Activated naive CD8-positive, alpha-beta T cell treated with anti-CD3 and anti-CD28 coated beads for 36 hours (primary cell): Measurements from ENCODE around the gene CXCL16. TPM values are rescaled to one million over a fixed set of nuclear protein-coding genes. Genes with fewer than 3 reads are reported as not detected.
A peak's percentile ranks its signal among the peaks of the same experiment; 100 is the strongest.

Experiments used
- DNase-seq: peaks from one replicate; pipeline ENCODE4 v3.0.0; 2021
- H3K27ac Mint-ChIP-seq: one replicate; pipeline ENCODE4 v1.8.0; 2022; ENCODE audit warnings: mild to moderate bottlenecking, moderate library complexity, mixed read lengths
- H3K27me3 Mint-ChIP-seq: one replicate; pipeline ENCODE4 v1.8.0; 2022; ENCODE audit warnings: mild to moderate bottlenecking, mixed read lengths
- H3K36me3 Mint-ChIP-seq: one replicate; pipeline ENCODE4 v1.8.0; 2021; ENCODE audit warnings: mild to moderate bottlenecking, mixed read lengths
- H3K4me1 Mint-ChIP-seq: one replicate; pipeline ENCODE4 v1.8.0; 2021; ENCODE audit warnings: mixed read lengths
- H3K4me3 Mint-ChIP-seq: one replicate; pipeline ENCODE4 v1.8.0; 2022; ENCODE audit warnings: mild to moderate bottlenecking, moderate library complexity, mixed read lengths
- H3K9me3 Mint-ChIP-seq: one replicate; pipeline ENCODE4 v1.8.0; 2022; ENCODE audit warnings: mixed read lengths
- total RNA-seq, 2 experiments: library from RNA; stranded (reverse); gene quantifications; one replicate each; pipeline ENCODE4 v1.2.3, GENCODE V29; 2021

The CXCL16 gene, protein sequence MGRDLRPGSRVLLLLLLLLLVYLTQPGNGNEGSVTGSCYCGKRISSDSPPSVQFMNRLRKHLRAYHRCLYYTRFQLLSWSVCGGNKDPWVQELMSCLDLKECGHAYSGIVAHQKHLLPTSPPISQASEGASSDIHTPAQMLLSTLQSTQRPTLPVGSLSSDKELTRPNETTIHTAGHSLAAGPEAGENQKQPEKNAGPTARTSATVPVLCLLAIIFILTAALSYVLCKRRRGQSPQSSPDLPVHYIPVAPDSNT
- 1 to 10 TPM; 2.0 to 3.3 TPM for total RNA-seq

DNA sequence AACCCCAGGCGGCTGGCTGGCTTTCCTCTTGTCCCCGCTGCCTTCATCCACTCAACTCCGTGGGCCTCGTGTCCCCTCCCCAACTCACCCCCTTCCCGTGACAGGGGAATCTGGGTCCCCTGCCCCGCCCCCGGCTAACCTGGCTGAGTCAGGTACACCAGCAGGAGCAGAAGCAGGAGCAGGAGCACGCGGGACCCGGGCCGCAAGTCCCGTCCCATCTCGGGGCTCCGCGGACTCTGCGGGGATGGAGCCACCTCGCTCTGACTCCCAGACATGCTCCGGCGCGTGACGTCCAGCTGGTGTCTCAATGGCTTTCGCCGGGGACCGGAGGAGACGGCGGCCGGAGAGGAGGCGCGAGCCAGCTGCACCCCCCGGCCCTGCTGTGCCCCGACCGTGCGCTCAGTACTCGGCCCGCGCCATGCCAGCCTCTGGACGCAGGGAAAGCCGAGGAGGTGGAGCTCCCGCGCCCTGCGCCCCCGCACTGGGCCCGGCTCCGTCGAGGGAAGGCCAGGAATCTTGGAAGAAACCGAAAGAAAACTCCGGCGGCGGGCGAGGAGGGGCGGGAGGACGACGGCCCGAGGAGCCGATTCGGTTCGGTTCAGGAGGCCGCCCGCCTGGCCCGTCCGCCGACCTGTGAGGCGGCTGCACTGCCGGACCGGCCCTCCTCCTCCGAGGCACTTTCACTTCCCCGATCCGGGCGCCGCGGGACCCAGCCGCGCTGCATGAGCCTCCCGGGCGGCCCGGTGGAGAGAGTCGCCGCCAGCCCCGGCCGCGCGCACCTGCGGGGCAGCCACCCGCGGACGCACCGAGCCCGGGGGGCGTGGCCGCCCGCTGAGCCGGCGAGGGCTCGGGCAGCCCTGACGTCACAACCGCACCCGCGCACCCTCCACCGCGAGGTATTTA is at the start of gene CXCL16, which contains the start of gene ZMYND15:
CXCL16 (minus strand) TSS at position 807 of the 903 bp plus-strand sequence; CDS start at position 218, 589 bp downstream.
ZMYND15 (plus strand) TSS at position 712 of the 903 bp plus-strand sequence. CDS start 716 bp downstream, outside the sequence.
- Mint-ChIP-seq H3K27ac (peak within 1 kb of the TSS; percentile 48), H3K4me3 (peak within 1 kb of the TSS; percentile 73), H3K9me3 (no peaks in the 10 kb centered on the region), H3K27me3 (peaks cover 21% of the 10 kb centered on the region), H3K36me3 (no peaks in the 10 kb centered on the region), H3K4me1 (peaks cover 20% of the 10 kb centered on the region)
- DNase-seq: peak; percentile 61

DNA sequence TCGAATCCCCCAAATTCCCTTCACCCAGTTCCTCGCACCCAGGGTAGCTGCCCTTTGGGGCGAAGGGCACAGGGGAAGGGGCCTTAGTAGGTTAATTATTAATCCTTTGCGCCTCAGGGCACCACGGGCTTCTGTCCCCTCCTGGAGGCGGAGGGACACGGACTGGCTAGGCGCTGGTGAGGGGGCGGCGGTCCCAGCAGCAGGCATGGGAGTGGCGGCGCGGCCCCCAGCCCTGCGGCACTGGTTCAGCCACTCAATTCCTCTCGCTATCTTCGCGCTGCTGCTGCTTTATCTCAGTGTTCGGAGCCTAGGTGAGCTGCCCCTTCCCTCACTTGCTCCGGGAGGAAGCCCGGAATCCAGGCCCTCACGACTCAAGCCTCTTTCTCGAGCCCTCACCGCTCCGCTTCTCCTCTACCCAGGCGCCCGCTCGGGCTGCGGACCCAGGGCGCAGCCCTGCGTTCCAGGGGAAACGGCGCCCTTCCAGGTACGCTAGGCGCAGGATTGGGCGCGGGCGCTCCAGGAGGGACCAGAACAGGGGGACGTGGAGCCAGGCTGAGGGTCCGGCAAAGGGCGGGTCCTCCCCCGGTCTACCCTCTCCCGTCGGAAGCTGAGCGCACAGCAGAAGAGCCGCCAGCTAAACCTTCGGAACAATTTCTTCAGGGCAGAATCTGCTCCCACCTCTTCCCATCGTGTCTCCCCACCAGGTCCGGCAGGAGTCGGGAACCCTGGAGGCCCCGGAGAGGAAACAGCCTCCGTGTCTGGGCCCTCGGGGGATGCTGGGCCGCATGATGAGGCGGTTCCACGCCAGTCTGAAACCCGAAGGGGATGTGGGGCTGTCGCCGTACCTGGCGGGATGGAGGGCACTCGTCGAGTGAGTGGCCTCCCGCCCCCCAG is 49.3 kb upstream of the CXCL16 start, which contains the start of gene GLTPD2:
GLTPD2 (plus strand) TSS at position 158 of the 894 bp plus-strand sequence; CDS start at position 206, 48 bp downstream.
- Mint-ChIP-seq H3K4me3 (peak within 1 kb of the TSS; percentile 80), H3K36me3 (no peaks in the 10 kb centered on the region), H3K9me3 (no peaks in the 10 kb centered on the region), H3K27me3 (peaks cover 60% of the 10 kb centered on the region), H3K27ac (no peak within 1 kb of the TSS), H3K4me1 (peaks cover 21% of the 10 kb centered on the region)
- DNase-seq: no peak

- Mint-ChIP-seq H3K27ac (no peak overlapping the region), H3K4me3 (no peak overlapping the region), H3K27me3 (peaks cover 67% of the 10 kb centered on the region), H3K36me3 (no peaks in the 10 kb centered on the region), H3K4me1 (peaks cover 21% of the 10 kb centered on the region), H3K9me3 (no peaks in the 10 kb centered on the region)
- no peak for DNase-seq
Observed at GRCh38 chr17:4788159-4788806, 48.6 kb upstream of the CXCL16 start.

GRCh38 chr17:4786516-4786915 is 46.8 kb upstream of the CXCL16 start:
- no peak for DNase-seq
- no peak overlapping the region for H3K27ac Mint-ChIP-seq
- no peaks in the 10 kb centered on the region for H3K36me3 Mint-ChIP-seq
- H3K4me3 Mint-ChIP-seq: no peak overlapping the region
- no peaks in the 10 kb centered on the region for H3K9me3 Mint-ChIP-seq
- H3K4me1 Mint-ChIP-seq: peaks cover 21% of the 10 kb centered on the region
- H3K27me3 Mint-ChIP-seq: peaks cover 77% of the 10 kb centered on the region

GRCh38 chr17:4786106-4786511 is 46.4 kb upstream of the CXCL16 start, which contains the start of gene VMO1:
VMO1 (minus strand) TSS chr17:4786364; CDS start chr17:4786352, 12 bp downstream.
- H3K4me3 Mint-ChIP-seq: no peak within 1 kb of the TSS

DNA sequence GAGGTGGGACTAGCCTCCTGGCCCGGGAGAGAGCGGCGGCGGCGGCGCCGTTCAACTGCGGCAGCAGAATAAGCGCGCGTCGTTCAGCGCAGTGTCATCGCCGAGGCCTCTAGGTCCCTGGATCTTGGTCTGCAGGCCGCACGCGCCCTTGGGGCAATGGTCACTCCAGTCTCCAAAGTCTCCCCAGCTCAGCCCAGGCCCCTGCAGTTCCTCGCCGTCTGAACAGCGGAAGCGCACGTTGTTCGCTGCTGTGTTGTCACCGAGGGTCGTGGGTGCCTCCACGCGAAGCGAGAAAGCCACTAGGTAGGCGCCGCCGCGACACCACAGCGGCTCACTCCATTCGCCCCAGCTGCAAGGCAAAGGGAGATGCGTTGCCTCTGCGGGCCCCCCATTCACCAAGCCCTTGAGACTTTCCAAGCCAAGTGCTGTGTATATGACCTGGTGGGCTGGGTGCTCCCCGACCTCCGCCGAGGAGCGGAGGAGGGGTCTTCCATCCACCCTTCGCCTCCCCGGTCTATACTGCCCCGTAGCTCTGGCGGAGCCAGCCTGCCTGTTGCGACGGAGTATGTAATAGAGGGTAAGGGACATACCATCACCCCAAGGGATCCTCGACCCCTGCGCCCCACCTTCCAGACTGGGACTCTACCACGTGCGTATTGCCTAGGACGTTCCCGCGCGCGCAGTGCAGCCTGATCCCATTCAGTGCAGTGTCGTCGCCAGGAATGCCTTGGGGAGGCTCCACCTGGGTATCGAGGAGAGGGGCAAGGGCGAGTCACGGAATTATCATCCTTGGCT is 45.8 kb upstream of the CXCL16 start:
- Mint-ChIP-seq H3K9me3 (no peaks in the 10 kb centered on the region), H3K27ac (no peak overlapping the region), H3K27me3 (peaks cover 80% of the 10 kb centered on the region), H3K36me3 (no peaks in the 10 kb centered on the region), H3K4me1 (peaks cover 17% of the 10 kb centered on the region), H3K4me3 (no peak overlapping the region)
- no peak for DNase-seq

More at GRCh38 chr17:4786106-4786511, 46.4 kb upstream of the CXCL16 start, which contains the start of gene VMO1:
- no peak for DNase-seq
- Mint-ChIP-seq H3K4me1 (peaks cover 21% of the 10 kb centered on the region), H3K36me3 (no peaks in the 10 kb centered on the region), H3K27ac (no peak within 1 kb of the TSS), H3K9me3 (no peaks in the 10 kb centered on the region), H3K27me3 (peaks cover 77% of the 10 kb centered on the region)

- H3K27me3 Mint-ChIP-seq: peaks cover 69% of the 10 kb centered on the region
Observed at GRCh38 chr17:4782652-4783051, 42.9 kb upstream of the CXCL16 start.

DNA sequence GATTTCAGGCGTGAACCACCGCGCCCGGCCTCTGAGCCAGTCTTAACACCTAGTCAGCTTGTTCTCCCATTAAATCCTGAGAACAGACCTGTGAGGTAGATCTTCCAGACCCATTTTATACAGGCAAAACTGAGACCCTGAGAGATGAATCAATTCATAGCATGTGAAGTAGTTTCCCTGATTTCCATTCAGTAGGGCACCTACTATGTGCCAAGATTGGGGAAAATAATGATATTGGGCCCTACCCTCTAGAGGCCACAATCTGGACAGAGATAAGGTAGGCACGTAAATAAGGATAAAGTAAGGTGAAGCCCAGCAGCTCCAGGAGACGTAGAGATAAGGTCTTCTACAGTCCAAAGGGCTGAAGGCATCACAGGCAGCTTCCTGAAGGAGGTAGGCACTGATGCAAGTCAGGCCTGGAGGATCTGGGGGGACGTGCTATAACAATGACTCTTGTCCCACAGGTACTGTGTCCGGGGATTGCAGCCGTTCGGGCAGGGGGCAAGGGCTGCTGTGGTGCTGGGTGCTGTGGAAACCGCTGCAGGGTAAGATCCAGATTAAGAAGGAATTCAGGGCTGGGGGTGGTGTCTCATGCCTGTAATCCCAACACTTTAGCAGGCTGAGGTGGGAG is 40.7 kb upstream of the CXCL16 start:
- Mint-ChIP-seq H3K4me1 (peaks cover 2% of the 10 kb centered on the region), H3K4me3 (no peak overlapping the region), H3K9me3 (no peaks in the 10 kb centered on the region), H3K27ac (no peak overlapping the region), H3K36me3 (no peaks in the 10 kb centered on the region), H3K27me3 (peaks cover 47% of the 10 kb centered on the region)
- DNase-seq: no peak

More at GRCh38 chr17:4782652-4783051, 42.9 kb upstream of the CXCL16 start:
- DNase-seq: no peak
- Mint-ChIP-seq H3K36me3 (no peaks in the 10 kb centered on the region), H3K9me3 (no peaks in the 10 kb centered on the region), H3K4me1 (peaks cover 12% of the 10 kb centered on the region), H3K4me3 (no peak overlapping the region), H3K27ac (no peak overlapping the region)

DNA sequence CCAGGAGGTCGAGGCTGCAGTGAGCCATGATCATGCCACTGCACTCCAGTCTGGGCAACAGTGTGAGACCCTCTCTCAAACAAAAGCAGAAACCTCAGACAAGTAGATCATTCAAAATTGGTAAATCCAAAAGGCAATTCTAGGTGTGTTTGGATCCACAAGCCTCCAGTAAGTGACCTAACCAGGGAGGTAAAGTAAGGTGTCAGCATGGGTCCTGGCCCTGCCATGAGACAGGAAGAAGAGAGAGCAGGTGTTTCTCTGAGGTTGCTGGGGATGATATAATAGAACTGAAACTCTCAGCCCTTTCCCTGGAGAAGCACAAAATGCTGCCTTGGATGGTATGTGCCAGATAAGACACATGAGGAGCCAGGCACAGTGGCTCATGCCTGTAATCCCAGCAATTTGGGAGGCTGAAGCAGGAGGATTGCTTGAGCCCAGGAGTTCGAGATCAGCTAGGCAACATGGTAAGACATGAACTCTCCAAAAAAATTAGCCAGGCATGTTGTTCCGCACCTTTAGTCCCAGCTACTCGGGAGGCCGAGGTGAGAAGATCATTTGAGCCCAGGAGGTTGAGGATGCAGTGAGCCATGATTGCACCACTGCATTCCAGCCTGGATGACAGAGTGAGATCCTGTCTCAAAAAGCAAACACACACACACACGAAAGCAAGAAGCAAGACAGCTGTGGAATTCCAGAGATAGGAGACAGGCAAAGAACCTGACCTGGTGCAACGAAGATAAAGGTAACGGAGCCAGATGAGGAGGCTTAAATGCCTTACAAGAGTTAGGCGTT is 38.4 kb upstream of the CXCL16 start:
- no peaks in the 10 kb centered on the region for H3K4me1 Mint-ChIP-seq

GRCh38 chr17:4772235-4772613 is 32.5 kb upstream of the CXCL16 start:
- Mint-ChIP-seq H3K4me3 (no peak overlapping the region), H3K4me1 (peaks cover 7% of the 10 kb centered on the region), H3K9me3 (no peaks in the 10 kb centered on the region), H3K27me3 (no peaks in the 10 kb centered on the region), H3K36me3 (no peaks in the 10 kb centered on the region), H3K27ac (no peak overlapping the region)
- DNase-seq: no peak

More for the DNA sequence above, 38.4 kb upstream of the CXCL16 start:
- Mint-ChIP-seq H3K36me3 (no peaks in the 10 kb centered on the region), H3K9me3 (no peaks in the 10 kb centered on the region), H3K4me3 (no peak overlapping the region), H3K27me3 (peaks cover 24% of the 10 kb centered on the region), H3K27ac (no peak overlapping the region)
- DNase-seq: no peak

DNA sequence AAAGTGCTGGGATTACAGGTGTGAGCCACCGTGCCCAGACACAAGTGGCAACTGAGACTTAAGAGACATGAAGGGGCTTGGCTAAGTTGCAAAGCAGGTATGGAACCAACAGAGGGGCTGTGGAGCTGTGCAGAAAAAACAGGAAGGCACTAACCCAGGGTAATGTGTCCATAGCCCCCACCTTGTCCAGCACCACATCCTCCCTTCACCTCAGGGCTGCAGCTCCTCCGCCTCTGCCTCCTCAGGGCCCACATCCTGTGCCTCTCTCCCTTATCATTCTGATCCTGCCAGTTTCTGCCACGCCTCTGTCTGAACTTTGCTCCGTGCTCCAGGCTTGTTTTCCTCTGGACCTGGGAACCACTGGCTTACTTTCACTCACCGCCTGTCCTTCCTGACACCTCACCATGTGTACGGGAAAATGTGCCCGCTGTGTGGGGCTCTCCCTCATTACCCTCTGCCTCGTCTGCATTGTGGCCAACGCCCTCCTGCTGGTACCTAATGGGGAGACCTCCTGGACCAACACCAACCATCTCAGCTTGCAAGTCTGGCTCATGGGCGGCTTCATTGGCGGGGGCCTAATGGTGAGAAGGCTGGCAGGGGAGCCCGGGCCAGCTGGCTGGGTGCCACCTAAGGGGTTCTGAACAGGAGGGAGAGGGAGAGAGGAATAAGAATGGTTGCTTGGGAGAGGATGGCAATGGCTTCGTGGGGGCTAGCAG is 31.9 kb upstream of the CXCL16 start, which contains the start of gene TM4SF5:
TM4SF5 (plus strand) TSS at position 368 of the 716 bp plus-strand sequence; CDS start at position 405, 37 bp downstream.
- DNase-seq: no peak
- Mint-ChIP-seq H3K27me3 (no peaks in the 10 kb centered on the region), H3K27ac (no peak within 1 kb of the TSS), H3K9me3 (no peaks in the 10 kb centered on the region), H3K4me1 (peaks cover 7% of the 10 kb centered on the region), H3K36me3 (no peaks in the 10 kb centered on the region), H3K4me3 (no peak within 1 kb of the TSS)

DNA sequence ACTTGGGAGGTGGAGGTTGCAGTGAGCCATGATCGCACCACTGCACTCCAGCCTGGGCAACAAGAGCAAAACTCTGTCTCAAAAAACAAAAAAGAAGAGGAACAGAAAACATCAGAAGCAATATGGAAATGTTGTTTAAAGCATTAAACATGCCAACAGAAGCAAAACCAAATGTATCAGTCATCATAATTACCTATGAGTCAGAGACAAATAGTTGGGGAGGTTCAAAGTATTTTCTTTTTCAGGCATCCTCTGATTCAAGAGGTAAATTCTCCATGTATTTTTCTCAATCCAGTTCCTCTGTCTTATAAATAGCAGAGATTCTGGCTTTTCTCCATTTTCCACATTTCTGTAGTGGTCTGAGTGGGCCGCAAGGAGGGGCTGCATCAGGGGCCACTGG is 29.9 kb upstream of the CXCL16 start:
- Mint-ChIP-seq H3K27ac (no peak overlapping the region), H3K4me3 (no peak overlapping the region), H3K9me3 (no peaks in the 10 kb centered on the region), H3K27me3 (no peaks in the 10 kb centered on the region), H3K4me1 (peaks cover 7% of the 10 kb centered on the region), H3K36me3 (no peaks in the 10 kb centered on the region)
- no peak for DNase-seq
